Stimulated activated CD8-positive, alpha-beta memory T cell treated with anti-CD3 and anti-CD28 coated beads, Interleukin-7, amount 100 ng/mL, for 4 hours (primary cell): ENCODE results near the gene MEIOB.

Experiments
- DNase-seq, 2 donors: peaks; one replicate each; pipeline ENCODE4 v3.0.0-alpha.2; 2020; ENCODE audit warnings: low read depth in 2 of 2

Gene MEIOB

DNA sequence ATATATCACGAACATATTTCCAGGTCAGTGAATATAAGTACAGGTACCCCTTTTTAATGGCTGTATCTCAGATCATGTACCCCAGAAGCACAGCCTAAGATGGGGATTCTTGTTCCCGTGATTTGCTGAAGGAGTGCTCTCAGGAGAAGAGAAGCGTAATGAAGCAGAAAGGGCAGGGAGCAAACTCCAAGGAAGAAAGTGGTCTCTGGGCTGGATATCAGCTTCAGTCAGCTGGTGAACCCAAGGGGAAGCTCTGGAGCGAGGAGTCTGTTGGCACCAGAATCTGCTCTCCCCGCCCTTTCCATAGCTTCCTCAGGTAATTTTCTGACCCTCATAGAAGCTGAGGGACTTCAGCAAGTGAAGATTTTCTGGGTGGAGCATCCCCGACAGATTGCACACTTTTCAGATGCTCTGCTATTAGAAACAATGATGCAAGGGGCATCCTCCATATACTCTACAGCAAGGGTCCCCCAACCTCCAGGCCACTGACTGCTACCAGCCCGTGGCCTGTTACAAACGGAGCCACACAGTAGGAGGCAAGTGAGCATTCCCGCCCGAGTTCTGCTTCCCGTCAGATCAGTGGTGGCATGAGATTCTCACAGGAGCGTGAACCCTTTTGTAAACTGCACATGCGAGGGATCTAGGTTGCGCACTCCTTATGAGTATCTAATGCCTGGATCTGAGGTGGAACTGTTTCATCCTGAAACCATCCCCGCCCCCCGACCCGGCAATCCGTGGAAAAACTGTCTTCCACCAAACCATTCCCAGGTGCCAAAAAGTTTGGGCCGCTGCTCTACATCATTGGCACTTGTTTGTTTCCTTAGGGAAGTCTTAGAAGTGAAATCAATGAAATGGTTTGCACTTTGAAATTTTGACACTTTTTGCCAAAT is 40.5 kb downstream of the MEIOB start:
- DNase-seq = no peak

DNA sequence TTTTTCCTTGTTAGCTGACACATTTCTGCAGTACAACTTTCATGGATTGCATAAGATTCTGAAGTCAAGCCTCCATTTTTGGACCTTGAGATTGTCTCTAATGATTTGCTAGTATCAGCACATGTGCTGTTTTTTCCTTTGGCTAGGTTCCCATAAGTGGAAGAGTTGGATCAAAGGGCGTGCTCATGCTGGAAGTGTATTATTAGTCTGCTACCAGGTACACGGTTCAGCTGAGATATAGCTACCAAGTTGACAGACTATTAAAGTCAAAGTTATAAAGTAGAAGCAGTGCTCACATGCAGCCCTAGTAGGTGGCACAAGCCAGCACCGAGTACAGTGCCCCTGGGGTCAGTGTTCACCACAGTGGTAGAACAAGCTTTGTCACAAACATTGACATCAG is 41.8 kb downstream of the MEIOB start:
- no peak for DNase-seq

DNA sequence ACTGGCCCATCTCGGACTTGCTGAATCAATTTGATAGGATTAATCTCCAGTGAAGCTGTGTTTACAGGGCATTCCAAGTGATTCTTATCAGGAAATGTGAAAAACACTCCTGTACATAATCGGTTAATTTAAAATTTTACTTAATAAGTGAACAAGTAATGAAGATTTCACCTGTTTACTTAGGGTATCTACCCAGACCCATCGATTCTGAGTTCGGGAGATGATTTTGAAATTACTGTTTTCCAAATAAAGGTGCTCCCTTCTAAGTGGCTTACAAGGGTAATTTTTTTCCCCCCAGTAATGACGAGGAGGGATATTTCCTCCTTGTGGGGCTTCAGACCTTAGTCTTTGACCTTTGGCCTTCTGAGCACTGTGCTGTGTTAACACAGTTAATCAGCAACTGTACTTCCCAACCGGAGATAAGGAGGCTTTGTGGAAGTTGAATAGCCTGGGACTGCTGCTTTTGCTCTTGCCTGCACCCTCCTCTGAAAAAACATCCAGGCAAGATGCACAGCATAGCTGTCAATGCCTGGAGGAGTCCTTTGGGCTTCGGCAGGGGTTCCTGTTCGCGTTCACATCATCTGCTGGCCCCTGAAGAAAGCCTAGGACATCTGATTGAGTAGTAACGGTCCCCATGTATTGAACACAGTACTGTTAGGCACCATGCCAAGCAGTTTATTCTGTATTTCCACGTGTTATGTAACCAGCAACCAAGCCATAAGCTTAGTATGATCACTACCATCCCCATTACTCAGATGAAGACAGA is 43.1 kb downstream of the MEIOB start:
- DNase-seq = no peak

GRCh38 chr16:1826691-1827573 is 45.0 kb downstream of the MEIOB start, which contains the start of the genes FAHD1 and HAGH:
FAHD1 (plus strand) TSS chr16:1827206; CDS start chr16:1827239, 33 bp downstream.
HAGH (minus strand) TSS chr16:1826825; CDS start chr16:1826787, 38 bp downstream.
- DNase-seq = peak; percentile 73 to 84

DNA sequence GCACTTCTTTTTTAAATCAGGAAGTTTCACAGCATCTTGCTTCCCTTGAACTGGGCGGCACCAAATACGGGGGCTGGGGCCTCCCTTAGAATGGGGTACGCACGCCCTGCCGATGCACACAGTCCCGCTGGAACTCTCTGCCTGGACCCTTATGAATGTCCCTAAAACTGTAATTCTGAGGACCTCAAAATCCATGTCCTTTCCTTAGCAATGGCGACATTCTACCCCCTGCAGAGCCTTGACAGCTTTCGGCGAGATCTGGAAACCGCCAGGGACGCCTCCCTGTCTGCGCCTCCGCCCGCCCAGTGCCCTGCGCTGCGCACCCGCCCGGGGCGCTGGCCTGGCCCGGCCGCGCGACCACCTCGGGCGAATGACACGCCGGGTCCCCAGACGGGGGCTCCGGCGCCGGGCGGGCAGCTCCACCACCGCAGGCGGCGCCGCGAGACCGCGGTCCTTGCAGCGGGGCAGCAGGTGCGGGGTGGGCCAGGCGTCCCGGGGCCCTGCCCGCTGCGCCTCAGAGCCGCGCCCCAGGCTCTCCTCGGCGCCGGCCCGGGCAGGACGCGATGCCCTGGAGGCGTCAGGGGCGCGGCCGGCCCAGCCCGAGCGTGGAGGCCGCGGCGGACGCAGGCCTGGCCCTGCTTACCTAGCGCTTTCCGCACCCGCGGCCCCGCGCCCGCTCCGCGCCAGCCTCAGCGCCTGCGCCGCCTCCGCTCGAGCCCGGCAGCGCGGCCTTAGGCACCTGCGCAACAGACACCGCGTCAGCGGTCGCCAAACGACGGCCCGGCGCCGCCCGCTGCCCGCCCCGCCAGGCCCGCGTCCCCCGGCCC is 45.9 kb downstream of the MEIOB start:
- peak; percentile 27 to 66 for DNase-seq

- no peak for DNase-seq
Observed at GRCh38 chr16:1825381-1825863, 46.5 kb downstream of the MEIOB start.

GRCh38 chr16:1823821-1824220 is 48.1 kb downstream of the MEIOB start:
- no peak for DNase-seq

GRCh38 chr16:1822801-1823200 is 49.2 kb downstream of the MEIOB start:
- no peak for DNase-seq

DNA sequence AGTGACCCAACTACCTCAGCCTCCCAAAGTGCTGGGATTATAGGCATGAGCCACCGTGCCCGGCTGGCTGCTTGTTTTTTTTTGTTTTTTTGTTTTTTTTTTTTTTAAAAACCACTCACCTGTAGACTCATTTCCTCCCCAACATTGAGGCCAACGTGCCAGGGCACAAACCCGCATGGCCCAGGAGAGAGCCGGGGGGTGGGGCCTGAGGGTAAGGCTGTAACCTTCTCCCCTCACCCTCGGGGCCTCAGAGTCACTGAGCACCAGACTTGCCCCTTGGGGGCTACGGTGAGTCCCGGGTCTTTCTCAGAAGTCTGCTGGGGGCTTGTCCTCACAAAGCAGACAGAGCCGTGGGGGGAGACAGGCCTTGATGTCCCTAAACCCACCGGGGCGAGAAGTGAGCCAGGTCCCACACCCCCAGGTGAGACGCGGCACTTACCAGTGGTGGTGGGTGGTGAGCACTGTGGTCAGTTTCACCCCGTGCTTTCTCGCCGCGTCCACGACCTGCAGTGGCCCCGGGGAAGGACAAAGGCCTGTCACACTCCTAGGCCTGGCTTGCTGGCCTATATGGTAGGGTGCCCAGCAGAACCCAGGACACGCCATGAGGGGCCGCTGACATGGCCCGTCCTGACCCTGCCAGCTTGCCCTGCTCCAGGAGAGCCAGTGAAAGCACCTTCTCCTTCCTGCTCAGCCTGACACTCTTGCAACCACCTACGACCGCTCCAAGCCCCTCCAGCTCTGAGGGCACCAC is 49.9 kb downstream of the MEIOB start:
- DNase-seq = no peak

DNA sequence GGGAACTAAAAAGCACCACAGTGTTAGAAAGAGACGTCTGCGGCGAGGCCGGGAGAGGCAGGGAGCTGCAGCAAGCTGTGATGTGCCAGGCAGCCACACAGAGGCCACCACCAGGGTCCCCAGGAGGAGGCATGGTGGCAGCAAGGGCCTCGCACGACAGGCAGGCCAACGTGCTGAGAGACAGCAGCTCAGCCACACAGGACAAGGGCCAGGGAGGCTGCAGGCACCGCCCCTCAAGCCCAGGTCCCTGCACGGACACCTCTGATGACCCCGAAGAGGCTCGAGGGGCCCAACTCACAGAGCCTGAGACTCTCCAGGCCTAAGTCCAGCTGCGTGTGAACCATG is 51.0 kb downstream of the MEIOB start:
- no peak for DNase-seq

DNA sequence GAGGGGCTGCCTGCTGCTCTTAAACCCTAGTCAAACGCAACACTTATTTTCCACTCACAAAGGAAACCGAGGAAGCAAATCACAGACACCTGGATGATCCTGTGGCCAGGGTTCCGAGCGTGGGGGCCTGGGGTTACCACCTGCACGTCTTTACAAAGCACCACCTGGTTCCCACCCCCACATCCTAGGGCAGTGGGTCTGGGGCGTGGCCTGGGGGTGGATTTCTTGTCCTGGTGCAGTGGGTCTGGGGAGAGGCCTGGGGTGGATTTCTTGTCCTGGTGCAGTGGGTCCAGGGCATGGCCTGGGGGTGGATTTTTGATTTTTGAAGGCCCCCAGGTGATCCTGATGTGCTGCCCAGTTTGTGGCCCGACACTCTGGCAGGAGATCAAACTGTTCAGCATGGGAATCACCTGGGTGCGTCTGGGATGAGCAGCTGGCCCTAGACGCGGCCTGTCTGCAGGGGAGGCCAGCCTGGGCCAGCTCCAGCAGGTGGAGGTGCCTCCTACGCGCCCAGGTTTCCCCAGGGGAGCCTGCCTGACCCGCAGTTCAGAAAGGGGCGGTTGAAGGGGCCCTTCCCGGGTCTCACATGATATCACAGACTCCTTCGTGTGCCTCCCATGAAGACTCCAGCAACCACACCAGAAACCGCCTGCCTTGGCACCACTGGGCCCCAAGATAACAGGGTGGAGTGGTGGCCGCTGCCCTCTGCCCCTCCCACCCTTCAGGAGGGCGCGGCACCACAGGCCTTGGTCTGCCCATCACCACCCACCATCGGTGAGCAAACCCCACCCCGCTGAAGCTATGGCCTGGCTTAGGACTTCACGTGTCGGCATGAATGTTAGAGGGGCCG is 51.6 kb downstream of the MEIOB start:
- DNase-seq = no peak

GRCh38 chr16:1819611-1820010 is 52.4 kb downstream of the MEIOB start:
- DNase-seq = no peak

GRCh38 chr16:1818873-1819525 is 53.0 kb downstream of the MEIOB start:
- DNase-seq = no peak

- no peak for DNase-seq
Observed at GRCh38 chr16:1818204-1818872, 53.6 kb downstream of the MEIOB start.

- DNase-seq = no peak
Observed at GRCh38 chr16:1817716-1818115, 54.2 kb downstream of the MEIOB start.

DNA sequence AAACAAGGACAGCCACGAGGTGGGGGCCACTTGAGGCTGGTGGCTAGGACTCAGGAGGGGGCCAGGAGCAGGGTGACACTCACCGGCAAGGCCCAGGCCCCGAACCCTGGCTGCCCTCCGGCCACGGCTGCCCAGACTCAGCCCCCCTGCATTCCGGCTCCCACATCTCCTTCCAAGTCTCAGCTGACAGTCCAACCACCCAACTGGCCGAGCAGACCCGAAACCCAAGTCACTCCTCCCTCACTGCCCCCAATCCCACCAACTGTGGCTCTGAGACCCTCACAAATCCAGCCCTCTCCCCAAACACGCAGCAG is 54.7 kb downstream of the MEIOB start:
- DNase-seq = no peak

DNA sequence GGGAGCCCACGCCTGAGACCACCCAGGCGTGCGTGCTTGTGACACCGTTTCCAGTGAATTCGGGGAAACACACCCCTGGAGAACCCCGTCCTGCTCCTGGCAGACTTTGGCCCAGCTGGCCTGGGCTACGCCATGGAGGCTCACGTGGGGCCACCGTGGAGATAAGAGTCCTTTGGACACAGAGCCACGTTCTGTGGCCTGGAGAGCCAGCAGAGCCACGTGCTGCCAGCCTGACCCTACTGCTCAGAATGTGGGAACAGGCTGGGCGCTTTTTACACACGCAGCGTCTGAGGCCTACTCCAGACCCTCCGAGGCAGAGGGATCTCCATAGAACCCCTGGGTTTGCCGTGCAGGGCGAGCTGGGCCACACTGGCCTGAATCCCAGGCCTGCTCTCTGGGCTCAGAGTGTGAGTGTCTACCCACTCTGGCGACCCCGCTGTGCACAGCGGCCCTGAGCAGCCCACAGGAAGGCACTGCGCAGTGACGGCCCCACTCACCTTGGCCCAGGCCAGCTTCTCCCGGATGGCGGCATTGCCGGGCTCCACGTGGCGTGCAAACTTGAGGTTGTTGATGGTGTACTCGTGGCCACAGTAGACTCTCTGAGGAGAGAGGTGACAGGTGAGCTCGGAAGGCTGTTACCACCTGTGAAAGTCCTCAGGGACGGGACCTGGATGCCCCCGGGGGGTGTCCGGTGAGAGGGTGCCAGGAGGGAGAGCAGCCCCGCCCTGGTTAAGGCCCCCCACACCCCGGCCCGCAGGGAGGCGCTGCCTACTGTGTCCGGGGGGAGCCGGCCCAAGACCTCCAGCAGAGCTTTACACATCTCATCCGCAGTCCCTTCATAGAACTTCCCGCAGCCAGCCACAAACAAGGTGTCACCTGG is 55.3 kb downstream of the MEIOB start:
- DNase-seq = no peak
